ENCODE results near the gene NEUROD4. TPM values are rescaled to one million over a fixed set of nuclear protein-coding genes. Genes with fewer than 3 reads are reported as not detected.

The NEUROD4 gene
- total and polyA plus RNA-seq, 8 donors = 0.02 TPM; not detected in 7

GRCh38 chr12:55025508-55025907 lies 5.7 kb downstream of the NEUROD4 start:
- no peaks in the 10 kb centered on the region for H3K36me3 ChIP-seq
- FAIRE-seq = no peak
- no peak for TF ChIP-seq CTCF (IDR thresholded peaks at IDR 0.05)
- H3K4me3 ChIP-seq = no peak overlapping the region
- no peak overlapping the region for H3K27ac ChIP-seq
- 52 to 60% methylated on average over 2 of the region's 2 CpGs for WGBS, 2 donors
- no peak for ATAC-seq
- intact Hi-C loops (cut with DNase I) = no loop called here
- no peaks in the 10 kb centered on the region for H3K9me3 ChIP-seq
- H3K27me3 ChIP-seq = peaks cover 0 to 10% (median 4%) of the 10 kb centered on the region in 4 donors
- DNase-seq = no peak
- no peaks in the 10 kb centered on the region for H3K4me1 ChIP-seq

GRCh38 chr12:55034218-55034617 lies 14.4 kb downstream of the NEUROD4 start:
- intact Hi-C loops (cut with DNase I) = no loop called here
- Histone ChIP-seq H3K9me3 (no peaks in the 10 kb centered on the region), H3K27me3 (no peaks in the 10 kb centered on the region), H3K36me3 (no peaks in the 10 kb centered on the region), H3K4me3 (no peak overlapping the region), H3K27ac (no peak overlapping the region), H3K4me1 (peaks cover 0 to 5% (median 5%) of the 10 kb centered on the region in 3 donors)
- DNase-seq (no peak), ATAC-seq (no peak), FAIRE-seq (no peak)
- WGBS, 2 donors = 68 to 74% methylated on average over 6 of the region's 6 CpGs
- TF ChIP-seq CTCF (IDR thresholded peaks at IDR 0.05) = no peak

GRCh38 chr12:55036326-55037115 lies 16.7 kb downstream of the NEUROD4 start:
- Histone ChIP-seq H3K27me3 (no peaks in the 10 kb centered on the region), H3K27ac (no peak overlapping the region), H3K4me3 (no peak overlapping the region), H3K4me1 (peaks cover 0 to 5% (median 5%) of the 10 kb centered on the region in 3 donors), H3K36me3 (no peaks in the 10 kb centered on the region), H3K9me3 (no peaks in the 10 kb centered on the region)
- no peak for TF ChIP-seq CTCF (IDR thresholded peaks at IDR 0.05)
- 85 to 88% methylated on average over 5 of the region's 5 CpGs for WGBS, 2 donors
- DNase-seq (no peak), ATAC-seq (no peak), FAIRE-seq (no peak)
- intact Hi-C loops (cut with DNase I) = no loop called here

GRCh38 chr12:55037351-55037987 lies 17.7 kb downstream of the NEUROD4 start:
- no peak for TF ChIP-seq CTCF (IDR thresholded peaks at IDR 0.05)
- WGBS, 2 donors = 40 to 45% methylated on average over 5 of the region's 5 CpGs
- Histone ChIP-seq H3K36me3 (no peaks in the 10 kb centered on the region), H3K4me3 (no peak overlapping the region), H3K27me3 (no peaks in the 10 kb centered on the region), H3K4me1 (peaks cover 0 to 5% (median 5%) of the 10 kb centered on the region in 3 donors), H3K27ac (no peak overlapping the region), H3K9me3 (no peaks in the 10 kb centered on the region)
- ATAC-seq (peak; percentile 77 to 87 (median 84)), DNase-seq (peak in 4 of 6 donors; percentile 18 to 54 (median 33)), FAIRE-seq (no peak)
- intact Hi-C loops (cut with DNase I) = no loop called here
